NB4 (cell line): ENCODE results near the gene ADM5.

Experiments used
- DNase-seq: peaks from one replicate; pipeline ENCODE4 v3.0.0; 2010; ENCODE audit warnings: low read depth
- H3K4me3 ChIP-seq: one replicate; pipeline ENCODE4 v1.5.1; 2011; ENCODE audit warnings: mild to moderate bottlenecking, low read depth, low read length, moderate library complexity
- CTCF ChIP-seq: IDR thresholded peaks from one replicate; pipeline ENCODE4 v1.5.1; 2012; ENCODE audit warnings: low read depth, low read length
- MAX ChIP-seq: IDR thresholded peaks from 2 replicates; pipeline ENCODE4 v1.6.1; 2011; ENCODE audit warnings: low read depth, low read length
- MYC ChIP-seq: IDR thresholded peaks from 2 replicates; pipeline ENCODE4 v1.6.1; 2011; ENCODE audit warnings: low read depth, low read length
- POLR2A ChIP-seq: IDR thresholded peaks from 2 replicates; pipeline ENCODE4 v1.6.1; 2011; ENCODE audit warnings: mild to moderate bottlenecking; ENCODE audit not compliant: insufficient read length; ENCODE audit errors: extremely low read depth

Gene ADM5

GRCh38 chr19:49664171-49665035 is 25.0 kb upstream of the ADM5 start:
- TF ChIP-seq MAX (peak; percentile 25; the same call in 1 of the 2 replicates), CTCF (no peak), POLR2A (peak; percentile 50)
- DNase-seq, result peak; percentile 78

GRCh38 chr19:49665036-49665350 is 24.4 kb upstream of the ADM5 start:
- H3K4me3 ChIP-seq, result peak overlapping the region; percentile 76
- no peak for DNase-seq
- no peak for TF ChIP-seq MYC
- TF ChIP-seq POLR2A, result no peak
- TF ChIP-seq CTCF, result no peak
- TF ChIP-seq MAX, result no peak

More at GRCh38 chr19:49664171-49665035, 25.0 kb upstream of the ADM5 start:
- peak overlapping the region; percentile 76 for H3K4me3 ChIP-seq

DNA sequence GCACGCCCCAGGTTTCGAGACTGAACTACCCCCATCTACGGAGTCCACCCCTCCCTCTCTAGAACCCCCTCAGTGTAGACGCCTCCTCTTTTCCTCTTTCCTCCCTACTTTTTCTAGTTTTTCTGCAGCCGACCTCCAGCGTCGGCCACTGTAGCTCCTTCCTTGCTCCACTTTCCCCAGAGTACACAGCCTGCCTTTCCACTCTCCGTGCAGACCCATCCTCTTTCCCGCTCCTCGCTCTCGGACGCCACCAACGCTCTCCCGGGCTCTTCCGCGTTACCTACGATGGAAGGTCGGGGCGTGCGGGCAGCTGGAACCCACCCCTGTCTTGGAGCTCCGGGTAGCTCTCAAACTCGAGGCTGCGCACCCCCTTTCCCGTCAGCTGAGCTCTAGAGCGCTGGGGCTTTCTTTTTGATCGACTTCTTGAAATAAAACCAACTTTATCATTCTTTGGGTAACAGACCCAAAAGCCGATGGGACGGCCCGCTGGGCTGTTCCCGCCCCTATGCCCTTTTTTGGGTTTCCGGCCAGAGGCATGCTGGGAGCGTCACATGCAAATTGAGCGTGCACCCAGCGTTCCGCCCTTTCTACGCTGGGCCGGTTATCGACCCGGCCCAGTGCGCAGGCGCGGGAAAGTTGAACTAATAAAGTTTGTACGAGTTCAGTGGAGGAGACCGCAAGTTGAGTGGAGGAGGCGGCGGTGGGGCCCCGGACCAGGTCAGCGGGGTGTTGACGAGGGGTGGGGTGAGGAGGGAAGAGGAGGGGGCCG is 23.9 kb upstream of the ADM5 start, which contains the start of the genes BCL2L12 and IRF3:
Gene BCL2L12, plus strand, starts transcription at position 583 of the 769 bp plus-strand sequence. CDS start 760 bp downstream, outside the sequence.
Gene IRF3, minus strand, starts transcription at position 507 of the 769 bp plus-strand sequence. CDS start 1,019 bp downstream, outside the sequence.
- peak within 1 kb of the TSS; percentile 76 for H3K4me3 ChIP-seq
- DNase-seq, result peak; percentile 95
- TF ChIP-seq MAX, result peak; percentile 53
- no peak for TF ChIP-seq CTCF
- TF ChIP-seq POLR2A, result peak; percentile 80
- TF ChIP-seq MYC, result peak; percentile 53; the same call in 1 of the 2 replicates

DNA sequence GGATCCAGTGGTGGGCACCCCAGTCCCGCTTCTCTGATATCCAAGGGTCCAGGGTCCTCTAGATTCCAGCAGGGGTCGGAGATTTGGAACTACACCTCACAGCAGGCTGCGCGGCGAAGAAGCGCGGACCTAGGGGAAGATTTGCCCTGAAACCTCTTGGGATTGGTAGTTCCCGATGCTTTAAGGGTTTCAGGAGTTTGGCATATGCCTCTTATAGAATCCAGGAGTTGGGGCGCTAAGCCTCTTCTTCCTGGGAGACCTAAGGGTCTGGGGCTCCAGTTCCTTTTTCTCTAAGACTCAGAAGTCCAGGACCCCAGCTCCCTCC is 23.3 kb upstream of the ADM5 start:
- TF ChIP-seq POLR2A (no peak), MYC (peak; percentile 5; the same call in 1 of the 2 replicates)
- DNase-seq, result no peak
- peak overlapping the region; percentile 76 for H3K4me3 ChIP-seq

DNA sequence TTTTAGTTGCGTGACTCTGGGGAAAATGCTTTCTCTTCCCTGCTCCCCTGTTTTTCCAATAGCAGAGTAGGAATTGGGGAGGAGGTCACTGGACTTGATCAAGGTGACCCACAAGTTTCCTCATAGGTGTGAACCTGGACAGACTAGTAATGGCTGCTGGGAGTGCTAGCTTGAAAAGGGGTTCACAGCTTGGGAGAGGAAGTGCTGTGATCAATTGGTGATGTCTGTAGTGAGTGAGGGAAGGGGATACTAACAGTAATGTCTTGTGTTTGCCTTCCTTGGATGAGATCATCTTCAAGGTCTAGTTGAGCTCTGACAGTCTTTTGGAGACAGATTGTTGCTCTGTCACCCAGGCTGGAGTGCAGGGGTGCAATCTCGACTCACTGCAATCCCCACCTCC is 21.9 kb upstream of the ADM5 start:
- TF ChIP-seq MYC, result no peak
- no peak for TF ChIP-seq CTCF
- no peak for TF ChIP-seq POLR2A
- TF ChIP-seq MAX, result no peak
- DNase-seq, result no peak
- no peak overlapping the region for H3K4me3 ChIP-seq

- TF ChIP-seq POLR2A (no peak), MAX (no peak), CTCF (no peak), MYC (no peak)
- DNase-seq, result peak; percentile 42
- no peak overlapping the region for H3K4me3 ChIP-seq
Measured at GRCh38 chr19:49669516-49669915, 19.9 kb upstream of the ADM5 start.
